K562 (cell line): ENCODE data around the gene FLCN. TPM values are rescaled to one million over a fixed set of nuclear protein-coding genes. Genes with fewer than 3 reads are reported as not detected.
A peak's percentile ranks its signal among the peaks of the same experiment; 100 is the strongest.

Experiments
- ARID1B ChIP-seq: fragments of 450-650 bp; IDR thresholded peaks from 2 replicates; pipeline ENCODE4 v1.6.1; 2016; ENCODE audit warnings: antibody characterized with exemption, mild to moderate bottlenecking, inconsistent platforms
- CREB3 ChIP-seq: fragments of 450-650 bp; conservative IDR thresholded peaks from 2 replicates; pipeline ENCODE4 v1.6.1; 2016; ENCODE audit warnings: missing genetic modification characterization, low read depth, mild to moderate bottlenecking, missing compliant biosample characterization, moderate library complexity
- DPF2 ChIP-seq: fragments of 450-650 bp; IDR thresholded peaks from 2 replicates; pipeline ENCODE4 v1.6.1; 2016
- EP300 ChIP-seq: IDR thresholded peaks from 2 replicates; pipeline ENCODE4 v1.6.1; 2012; ENCODE audit warnings: low read length, improper control_type of control experiment
- ETV5 ChIP-seq: sonication (generic); formaldehyde crosslinking; IDR thresholded peaks from 2 replicates; pipeline ENCODE4 v1.4.0; 2020; ENCODE audit warnings: low read depth, mild to moderate bottlenecking, missing genetic modification reagents
- GMEB1 ChIP-seq: fragments of 250-450 bp; sonication (Bioruptor Pico); IDR thresholded peaks from 2 replicates; pipeline ENCODE4 v1.4.0; 2020; ENCODE audit warnings: mild to moderate bottlenecking
- MCM7 ChIP-seq, 2 experiments: fragments of 450-650 bp; IDR thresholded peaks; 2 replicates each; pipeline ENCODE4 v1.6.1; 2016 to 2018
- MTA3 ChIP-seq: fragments of 450-650 bp; formaldehyde crosslinking; IDR thresholded peaks from 2 replicates; pipeline ENCODE4 v1.6.1; 2017; ENCODE audit warnings: mild to moderate bottlenecking, borderline replicate concordance
- MYNN ChIP-seq, 2 experiments: sonication (generic); formaldehyde crosslinking in 1 of 2; IDR thresholded peaks; 2 replicates each; pipeline versions ENCODE4 v1.5.0 to v1.6.1; 2016 to 2020; ENCODE audit warnings: antibody characterized with exemption in 1 of 2, missing genetic modification reagents in 1 of 2
- NCOA2 ChIP-seq, 2 experiments: fragments of 450-650 bp; IDR thresholded peaks; 2 replicates each; pipeline ENCODE4 v1.6.1; 2018; ENCODE audit warnings: mild to moderate bottlenecking in 2 of 2, moderate library complexity in 1 of 2; ENCODE audit not compliant: partially characterized antibody in 2 of 2
- NEUROD1 ChIP-seq: fragments of 150-350 bp; IDR thresholded peaks from 2 replicates; pipeline ENCODE4 v1.6.1; 2014; ENCODE audit warnings: borderline replicate concordance, low read length, low read depth; ENCODE audit not compliant: partially characterized antibody
- PHB ChIP-seq: fragments of 250-450 bp; sonication (Bioruptor Pico); IDR thresholded peaks from 2 replicates; pipeline ENCODE4 v1.5.0; 2021
- POLR3G ChIP-seq: IDR thresholded peaks from 2 replicates; pipeline ENCODE4 v1.6.1; 2011; ENCODE audit not compliant: insufficient read length, insufficient replicate concordance; ENCODE audit errors: extremely low read depth
- SP1 ChIP-seq: sonication (generic); formaldehyde crosslinking; IDR thresholded peaks from 2 replicates; pipeline ENCODE4 v1.8.1; 2022; ENCODE audit warnings: mild to moderate bottlenecking, missing genetic modification reagents
- TCF7L2 ChIP-seq: fragments of 150-350 bp; IDR thresholded peaks from 2 replicates; pipeline ENCODE4 v1.6.1; 2016; ENCODE audit warnings: low read depth, mild to moderate bottlenecking, low read length, moderate library complexity
- ZBTB26 ChIP-seq: fragments of 450-650 bp; formaldehyde crosslinking; IDR thresholded peaks from 2 replicates; pipeline ENCODE4 v1.4.0; 2022; ENCODE audit warnings: missing genetic modification characterization
- ZNF239 ChIP-seq: fragments of 250-450 bp; sonication (Bioruptor Pico); IDR thresholded peaks from 2 replicates; pipeline ENCODE4 v1.4.0; 2020; ENCODE audit warnings: mild to moderate bottlenecking
- polyA plus RNA-seq, 8 experiments: library from polyadenylated mRNA; depleted of rRNA in 4 of 8; stranded (reverse) in 5 of 8; unstranded in 3 of 8; fragments of >200 nt; fragmentation: Nextera tagmentation in 2 of 8; fragmentation: Illumina TruSeq in 1 of 8; extraction: Ambion mirVana in 2 of 8; extraction: Trizol in 1 of 8; gene quantifications; 2 replicates each; pipeline versions ENCODE4 v1.2.1 to v1.2.3, GENCODE V29; 2011 to 2014; ENCODE audit warnings: inconsistent platforms in 1 of 8, missing spikeins in 1 of 8
- total RNA-seq, 7 experiments: library from RNA; depleted of rRNA in 6 of 7; stranded (reverse); fragments of >200 nt in 6 of 7; fragmentation: Illumina TruSeq in 2 of 7; extraction: Trizol in 2 of 7; gene quantifications; 2 replicates each; pipeline versions ENCODE4 v1.2.1 to v1.2.3, GENCODE V29; 2011 to 2021; ENCODE audit warnings: low replicate concordance in 1 of 7
- TF ChIP-seq, protein P1 (sequence below), 2 experiments: fragments of 450-650 bp in 1 of 2; IDR thresholded peaks; 2 replicates each; pipeline ENCODE4 v1.6.1; 2011 to 2017; ENCODE audit warnings: low read depth in 2 of 2, antibody characterized with exemption in 1 of 2, borderline replicate concordance in 1 of 2, low read length in 1 of 2, mild to moderate bottlenecking in 1 of 2, mixed read lengths in 1 of 2; ENCODE audit not compliant: control insufficient read depth in 1 of 2
- TF ChIP-seq, protein P2 (sequence below): fragments of 250-450 bp; sonication (Bioruptor Pico); IDR thresholded peaks from 2 replicates; pipeline ENCODE4 v1.8.0; 2022; ENCODE audit warnings: moderate library complexity, mild to moderate bottlenecking, inconsistent platforms

FLCN gene
- total and polyA plus RNA-seq, 9 of the 15 experiments (the other 6 are each of a cell fraction or from before 2014, with no cell fraction given): 1.6 to 33.5 (median 10.9) TPM

DNA sequence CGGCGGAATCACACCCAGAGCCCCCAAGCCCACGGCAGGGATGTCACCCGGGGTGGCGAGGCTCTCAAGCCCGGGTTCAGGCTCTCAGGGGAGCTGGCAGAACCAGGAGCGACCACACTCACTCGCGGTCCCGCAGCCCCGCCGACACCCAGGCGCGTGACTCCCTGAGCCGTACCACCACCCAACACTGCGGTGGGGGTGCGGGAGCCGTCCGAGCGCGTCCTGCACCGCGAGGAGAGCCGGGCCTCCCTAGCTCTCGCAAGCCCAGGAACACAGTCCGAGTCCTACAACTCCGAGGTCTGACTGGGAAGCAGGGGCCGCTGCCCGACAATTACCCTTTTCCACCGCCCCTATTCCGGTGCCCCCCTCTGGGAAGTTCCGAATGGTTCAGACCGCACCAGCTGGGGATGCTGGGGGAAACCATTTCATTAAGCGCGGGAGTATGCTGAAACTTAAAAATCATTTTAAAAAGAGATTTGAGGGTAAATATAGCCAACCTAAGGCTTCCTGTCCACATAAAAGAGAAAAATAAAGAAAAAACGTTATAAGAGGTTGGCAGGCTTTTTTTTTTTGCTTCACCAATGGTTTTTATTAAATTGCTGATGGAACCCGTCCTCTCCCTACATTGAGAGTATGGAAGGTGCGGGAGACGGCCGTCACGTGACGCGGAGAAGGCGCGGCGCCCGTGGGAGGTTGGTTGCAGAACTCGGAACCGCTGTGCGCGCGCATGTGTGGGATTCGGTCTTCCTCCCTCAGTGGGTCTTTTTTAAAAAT, at the start of gene FLCN (continued):
- TF ChIP-seq GMEB1 (CRISPR knock-in tag) (peak; percentile 49; the same call in 1 of the 2 replicates), ZBTB26 (CRISPR knock-in tag) (no peak), MTA3 (peak; percentile 25), ETV5 (CRISPR knock-in tag) (peak; percentile 48; the same call in 1 of the 2 replicates), MCM7 (IDR thresholded peaks at IDR 0.05) (no peak), NEUROD1 (peak; percentile 68), TCF7L2 (peak; percentile 86), DPF2 (no peak), ZNF239 (no peak), MYNN (IDR thresholded peaks at IDR 0.05) (no peak), MYNN (CRISPR knock-in tag; IDR thresholded peaks at IDR 0.05) (no peak), ARID1B (peak; percentile 38; the same call in 1 of the 2 replicates), PHB (CRISPR knock-in tag) (peak; percentile 90; the same call in 1 of the 2 replicates), NCOA2 (IDR thresholded peaks at IDR 0.05; ENCODE audit: partially characterized antibody in 2 of 2) (no peak), EP300 (no peak; the same call in 1 of the 2 replicates), POLR3G (no peak), CREB3 (tag) (no peak), SP1 (CRISPR knock-in tag) (no peak)
- TF ChIP-seq, protein P1, sequence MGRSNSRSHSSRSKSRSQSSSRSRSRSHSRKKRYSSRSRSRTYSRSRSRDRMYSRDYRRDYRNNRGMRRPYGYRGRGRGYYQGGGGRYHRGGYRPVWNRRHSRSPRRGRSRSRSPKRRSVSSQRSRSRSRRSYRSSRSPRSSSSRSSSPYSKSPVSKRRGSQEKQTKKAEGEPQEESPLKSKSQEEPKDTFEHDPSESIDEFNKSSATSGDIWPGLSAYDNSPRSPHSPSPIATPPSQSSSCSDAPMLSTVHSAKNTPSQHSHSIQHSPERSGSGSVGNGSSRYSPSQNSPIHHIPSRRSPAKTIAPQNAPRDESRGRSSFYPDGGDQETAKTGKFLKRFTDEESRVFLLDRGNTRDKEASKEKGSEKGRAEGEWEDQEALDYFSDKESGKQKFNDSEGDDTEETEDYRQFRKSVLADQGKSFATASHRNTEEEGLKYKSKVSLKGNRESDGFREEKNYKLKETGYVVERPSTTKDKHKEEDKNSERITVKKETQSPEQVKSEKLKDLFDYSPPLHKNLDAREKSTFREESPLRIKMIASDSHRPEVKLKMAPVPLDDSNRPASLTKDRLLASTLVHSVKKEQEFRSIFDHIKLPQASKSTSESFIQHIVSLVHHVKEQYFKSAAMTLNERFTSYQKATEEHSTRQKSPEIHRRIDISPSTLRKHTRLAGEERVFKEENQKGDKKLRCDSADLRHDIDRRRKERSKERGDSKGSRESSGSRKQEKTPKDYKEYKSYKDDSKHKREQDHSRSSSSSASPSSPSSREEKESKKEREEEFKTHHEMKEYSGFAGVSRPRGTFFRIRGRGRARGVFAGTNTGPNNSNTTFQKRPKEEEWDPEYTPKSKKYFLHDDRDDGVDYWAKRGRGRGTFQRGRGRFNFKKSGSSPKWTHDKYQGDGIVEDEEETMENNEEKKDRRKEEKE (IDR thresholded peaks at IDR 0.05; ENCODE audit: borderline replicate concordance in 1 of 2, control insufficient read depth in 1 of 2, low read depth in 2 of 2, low read length in 1 of 2): peak in 1 of 2 experiments; percentile 99; a peak in 2 of 4 replicates
- TF ChIP-seq, protein P2, sequence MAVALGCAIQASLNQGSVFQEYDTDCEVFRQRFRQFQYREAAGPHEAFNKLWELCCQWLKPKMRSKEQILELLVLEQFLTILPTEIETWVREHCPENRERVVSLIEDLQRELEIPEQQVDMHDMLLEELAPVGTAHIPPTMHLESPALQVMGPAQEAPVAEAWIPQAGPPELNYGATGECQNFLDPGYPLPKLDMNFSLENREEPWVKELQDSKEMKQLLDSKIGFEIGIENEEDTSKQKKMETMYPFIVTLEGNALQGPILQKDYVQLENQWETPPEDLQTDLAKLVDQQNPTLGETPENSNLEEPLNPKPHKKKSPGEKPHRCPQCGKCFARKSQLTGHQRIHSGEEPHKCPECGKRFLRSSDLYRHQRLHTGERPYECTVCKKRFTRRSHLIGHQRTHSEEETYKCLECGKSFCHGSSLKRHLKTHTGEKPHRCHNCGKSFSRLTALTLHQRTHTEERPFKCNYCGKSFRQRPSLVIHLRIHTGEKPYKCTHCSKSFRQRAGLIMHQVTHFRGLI (CRISPR knock-in tag): no peak
